GM12892 (cell line): ENCODE results near the gene BRS3.

Experiments
- POLR2A ChIP-seq: IDR thresholded peaks from 2 replicates; pipeline ENCODE4 v1.6.1; 2011; ENCODE audit warnings: low read depth, low read length, control low read depth
- POLR2AphosphoS5 ChIP-seq: IDR thresholded peaks from 2 replicates; pipeline ENCODE4 v1.6.1; 2011; ENCODE audit warnings: low read depth, low read length, control low read depth
- TAF1 ChIP-seq: IDR thresholded peaks from 2 replicates; pipeline ENCODE4 v1.6.1; 2011; ENCODE audit warnings: low read depth, mild to moderate bottlenecking, control low read depth, low read length, borderline replicate concordance

DNA sequence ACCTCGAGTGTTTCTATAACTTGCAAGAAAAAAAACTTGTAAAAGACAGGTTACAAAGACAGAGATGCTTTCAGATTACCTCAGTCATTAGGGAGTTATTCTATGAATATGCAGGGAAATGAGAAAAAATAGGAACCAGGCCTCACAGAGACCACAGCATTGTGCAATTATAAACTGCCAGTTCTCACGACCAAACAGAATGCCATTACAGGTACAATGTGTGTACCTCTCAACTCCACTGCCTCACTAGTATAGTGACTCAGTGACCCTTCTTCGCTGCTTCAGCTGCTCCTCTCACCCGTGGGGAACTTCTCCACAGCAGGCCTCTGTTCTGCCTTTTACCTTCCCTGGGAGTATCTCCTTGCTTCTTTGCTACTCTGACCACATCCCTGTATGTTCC is 7.3 kb downstream of the BRS3 start:
- TF ChIP-seq POLR2AphosphoS5 = no peak
- no peak for TF ChIP-seq POLR2A
- no peak for TF ChIP-seq TAF1
